PFSK-1 (cell line): ENCODE results near the gene CHST2.

ENCODE experiments used
- POLR2AphosphoS5 ChIP-seq: IDR thresholded peaks from 2 replicates; pipeline ENCODE4 v1.6.1; 2012; ENCODE audit warnings: low read depth, mild to moderate bottlenecking, control low read depth, low read length, moderate library complexity
- REST ChIP-seq, 2 experiments: IDR thresholded peaks; 2 replicates each; pipeline versions ENCODE4 v1.6.1 to v1.8.0; 2011 to 2012; ENCODE audit warnings: low read depth in 2 of 2, low read length in 2 of 2, control low read depth in 1 of 2, inconsistent platforms in 1 of 2, mild to moderate bottlenecking in 1 of 2, moderate library complexity in 1 of 2; ENCODE audit not compliant: insufficient read depth in 1 of 2
- SIN3A ChIP-seq: IDR thresholded peaks from 2 replicates; pipeline ENCODE4 v1.6.1; 2012; ENCODE audit warnings: mild to moderate bottlenecking, low read length, moderate library complexity, borderline replicate concordance; ENCODE audit not compliant: insufficient read depth
- TAF1 ChIP-seq: IDR thresholded peaks from 2 replicates; pipeline ENCODE4 v1.6.1; 2012; ENCODE audit warnings: low read length, control low read depth, borderline replicate concordance; ENCODE audit not compliant: insufficient read depth

- TF ChIP-seq POLR2AphosphoS5 (no peak), REST (IDR thresholded peaks at IDR 0.05; ENCODE audit: insufficient read depth in 1 of 2, low read depth in 2 of 2, low read length in 2 of 2) (no peak), SIN3A (no peak), TAF1 (no peak)
Observed at GRCh38 chr3:143168855-143169192, 49.3 kb downstream of the CHST2 start.
